Measurements from ENCODE around the gene PAPSS2. TPM values are rescaled to one million over a fixed set of nuclear protein-coding genes. Genes with fewer than 3 reads are reported as not detected.

Gene PAPSS2
- total and polyA plus RNA-seq, 4 donors: 24.3 to 86.5 (median 59.3) TPM

- Histone ChIP-seq H3K4me3 (ENCODE audit: low read depth in 1 of 3, low read length in 3 of 3) (no peak overlapping the region), H3K9ac (ENCODE audit: low read depth in 1 of 2, low read length in 2 of 2) (no peak overlapping the region), H3K27ac (ENCODE audit: low read depth in 1 of 2, low read length in 2 of 2) (no peak overlapping the region), H3K4me1 (ENCODE audit: control insufficient read depth in 4 of 4, insufficient read depth in 4 of 4, low read length in 3 of 4) (peaks cover 0 to 2% (median 0%) of the 10 kb centered on the region in 4 donors), H3K36me3 (ENCODE audit: control insufficient read depth in 4 of 4, insufficient read depth in 3 of 4, low read depth in 1 of 4, low read length in 3 of 4) (peaks cover 0 to 13% (median 1%) of the 10 kb centered on the region in 4 donors), H3K9me3 (ENCODE audit: control insufficient read depth in 4 of 4, low read length in 3 of 4) (no peaks in the 10 kb centered on the region), H3K27me3 (ENCODE audit: control insufficient read depth in 4 of 4, insufficient read depth in 4 of 4, low read length in 3 of 4) (no peaks in the 10 kb centered on the region)
- TF ChIP-seq EGR1 (IDR thresholded peaks at IDR 0.05; ENCODE audit: low read depth in 2 of 2): no peak
- TF ChIP-seq MAX (IDR thresholded peaks at IDR 0.05): no peak
- no peak for TF ChIP-seq RAD21 (IDR thresholded peaks at IDR 0.05)
- no peak for TF ChIP-seq TAF1 (conservative IDR thresholded peaks at IDR 0.05)
- TF ChIP-seq JUND (IDR thresholded peaks at IDR 0.05): no peak
- TF ChIP-seq GABPA (IDR thresholded peaks at IDR 0.05 in 1 of 2, conservative IDR thresholded peaks at IDR 0.05 in 1 of 2): no peak
- TF ChIP-seq HNF4A (conservative IDR thresholded peaks at IDR 0.05): no peak
- TF ChIP-seq NR2F2 (IDR thresholded peaks at IDR 0.05): no peak
- DNase-seq (ENCODE audit: low spot score): no peak
- WGBS: 84% methylated on average over 5 of the region's 5 CpGs
These were observed 103.6 kb downstream of the PAPSS2 start for GRCh38 chr10:87763086-87763861.

- no peak overlapping the region for H3K9ac ChIP-seq (ENCODE audit: low read depth in 1 of 2, low read length in 2 of 2)
- peaks cover 0 to 13% (median 3%) of the 10 kb centered on the region in 4 donors for H3K36me3 ChIP-seq (ENCODE audit: control insufficient read depth in 4 of 4, insufficient read depth in 3 of 4, low read depth in 1 of 4, low read length in 3 of 4)
- no peaks in the 10 kb centered on the region for H3K9me3 ChIP-seq (ENCODE audit: control insufficient read depth in 4 of 4, low read length in 3 of 4)
- TF ChIP-seq ATF3 (IDR thresholded peaks at IDR 0.05) (no peak), HNF4G (IDR thresholded peaks at IDR 0.05) (no peak), FOXA1 (IDR thresholded peaks at IDR 0.05) (no peak), CTCF (IDR thresholded peaks at IDR 0.05; ENCODE audit: low read depth, low read length, missing input control) (no peak), JUND (IDR thresholded peaks at IDR 0.05) (no peak), REST (IDR thresholded peaks at IDR 0.05) (no peak), YY1 (IDR thresholded peaks at IDR 0.05) (no peak), EGR1 (IDR thresholded peaks at IDR 0.05; ENCODE audit: low read depth in 2 of 2) (no peak), RAD21 (IDR thresholded peaks at IDR 0.05) (no peak), ZBTB33 (IDR thresholded peaks at IDR 0.05) (no peak), SP1 (IDR thresholded peaks at IDR 0.05) (no peak), MAX (IDR thresholded peaks at IDR 0.05) (no peak), HNF4A (conservative IDR thresholded peaks at IDR 0.05) (no peak), GABPA (IDR thresholded peaks at IDR 0.05 in 1 of 2, conservative IDR thresholded peaks at IDR 0.05 in 1 of 2) (no peak)
- peaks cover 0 to 2% (median 0%) of the 10 kb centered on the region in 4 donors for H3K4me1 ChIP-seq (ENCODE audit: control insufficient read depth in 4 of 4, insufficient read depth in 4 of 4, low read length in 3 of 4)
- WGBS: 96% methylated on average over 13 of the region's 13 CpGs
- no peaks in the 10 kb centered on the region for H3K27me3 ChIP-seq (ENCODE audit: control insufficient read depth in 4 of 4, insufficient read depth in 4 of 4, low read length in 3 of 4)
- DNase-seq (ENCODE audit: low spot score): no peak
- no peak overlapping the region for H3K4me3 ChIP-seq (ENCODE audit: low read depth in 1 of 3, low read length in 3 of 3)
- H3K27ac ChIP-seq (ENCODE audit: low read depth in 1 of 2, low read length in 2 of 2): no peak overlapping the region
These were observed 104.6 kb downstream of the PAPSS2 start for GRCh38 chr10:87764072-87764934.

All from liver (tissue), 9 donors.